ENCODE data around the gene TESK2. TPM values are rescaled to one million over a fixed set of nuclear protein-coding genes. Genes with fewer than 3 reads are reported as not detected.

Gene TESK2
- total RNA-seq, 1 experiment from 2014 or later = 13.8 TPM

GRCh38 chr1:45305231-45305630, 185.7 kb downstream of the TESK2 start:
- BruUV-seq (replicated peaks) = no TSS peak
- no peaks in the 10 kb centered on the region for H4K20me1 ChIP-seq (ENCODE audit: insufficient read depth)
- DNase-seq = no peak
- CTCF ChIA-PET = interaction anchor here (0.5 to 2.7 kb wide), 5 partner anchors 24 to 530 kb away, joined by 3 to 15 read pairs (median 7); partner anchors contain the start of genes MUTYH and TOE1
- no peaks in the 10 kb centered on the region for H3K36me3 ChIP-seq (ENCODE audit: low read depth)
- peaks cover 10% of the 10 kb centered on the region for H3K4me1 ChIP-seq (replicated peaks; ENCODE audit: insufficient read depth)
- H3K79me2 ChIP-seq (ENCODE audit: low read depth) = no peaks in the 10 kb centered on the region
- no peaks in the 10 kb centered on the region for H3K27me3 ChIP-seq (ENCODE audit: insufficient read depth, low read depth)
- no peaks in the 10 kb centered on the region for H3K9me3 ChIP-seq (ENCODE audit: insufficient read depth, low read depth)
- POLR2A ChIA-PET (ENCODE audit: unreplicated experiment) = interaction anchor here (0.6 to 1.1 kb wide), 5 partner anchors 24 to 287 kb away, joined by 3 to 24 read pairs (median 5); partner anchors contain the start of genes MUTYH, TESK2 and TOE1
- peaks cover 25% of the 10 kb centered on the region for H3F3A ChIP-seq (ENCODE audit: insufficient read depth, low read depth)
- 0 out of 2 replicates have a peak overlapping the region, but pooled peaks have one; percentile 91 for H3K4me2 ChIP-seq
- TF ChIP-seq EZH2 (IDR thresholded peaks at IDR 0.05; ENCODE audit: low read depth) (no peak), CTCF (conservative IDR thresholded peaks at IDR 0.05) (no peak)
- H3K4me3 ChIP-seq = no peak overlapping the region
- H3K9me2 ChIP-seq (ENCODE audit: insufficient read depth) = no peaks in the 10 kb centered on the region
- H2AFZ ChIP-seq = no peak overlapping the region
- no peak overlapping the region for H3K27ac ChIP-seq
- intact Hi-C loops (cut with micrococcal nuclease; ENCODE audit: unreplicated experiment) = loop anchor here (2.0 kb wide), 1 partner anchor 574 kb away; the partner anchor contains the start of gene RNU5D-1

DNA sequence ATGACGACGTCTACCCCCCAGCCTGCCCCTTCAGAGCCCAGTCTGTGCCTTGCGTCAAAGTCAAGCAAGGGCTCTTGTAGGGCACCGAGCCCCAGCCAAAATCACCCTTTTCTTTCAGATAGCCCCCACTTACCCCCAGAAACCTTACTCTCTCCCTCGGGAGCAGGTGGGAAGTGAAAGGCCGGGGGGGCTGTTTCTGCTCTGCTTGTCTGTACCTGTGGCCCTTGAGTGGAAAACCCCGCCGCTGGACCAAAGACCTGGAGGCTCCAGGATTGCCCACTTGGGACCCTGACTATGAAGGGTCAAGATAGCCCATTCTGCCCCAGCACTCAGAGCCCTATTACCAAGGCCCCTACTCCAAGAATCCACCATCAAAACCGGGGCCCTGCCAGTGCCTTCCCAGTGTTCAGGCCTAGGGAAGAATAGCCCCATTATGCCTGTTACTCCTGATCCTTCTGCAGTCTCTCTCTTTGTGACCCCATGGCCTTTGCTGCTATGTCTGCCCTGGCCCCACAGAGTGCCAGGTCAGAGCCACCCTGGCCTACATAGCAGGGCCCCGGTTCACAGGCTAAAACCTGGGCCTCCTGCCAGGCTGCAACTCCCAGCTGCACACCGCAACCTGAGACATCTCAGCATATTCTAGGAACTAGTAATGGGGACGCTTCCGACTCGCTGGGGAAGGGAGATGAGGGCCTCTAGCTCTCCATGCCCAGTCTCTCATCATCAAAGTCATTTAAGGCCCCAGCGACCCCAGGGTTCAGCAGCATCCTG, 186.5 kb downstream of the TESK2 start:
- H3K4me2 ChIP-seq = peak overlapping the region; percentile 91
- peak overlapping the region; percentile 60 for H3K4me3 ChIP-seq
- peak; percentile 40 to 71 for DNase-seq
- TF ChIP-seq EZH2 (IDR thresholded peaks at IDR 0.05; ENCODE audit: low read depth) (no peak), CTCF (conservative IDR thresholded peaks at IDR 0.05) (no peak; the same call in 1 of the 2 replicates)
- peak overlapping the region; percentile 76 for H2AFZ ChIP-seq
- BruUV-seq (replicated peaks) = TSS peak; percentile 90
- H3K4me1 ChIP-seq (replicated peaks; ENCODE audit: insufficient read depth) = peaks cover 10% of the 10 kb centered on the region
- intact Hi-C loops (cut with micrococcal nuclease; ENCODE audit: unreplicated experiment) = loop anchor here (1.0 to 5.0 kb wide), 6 partner anchors 25 to 574 kb away; partner anchors contain the start of genes MUTYH, RNU5D-1 and TOE1
- H3K36me3 ChIP-seq (ENCODE audit: low read depth) = no peaks in the 10 kb centered on the region
- no peaks in the 10 kb centered on the region for H3K79me2 ChIP-seq (ENCODE audit: low read depth)
- H3K27ac ChIP-seq = peak overlapping the region; percentile 72
- H4K20me1 ChIP-seq (ENCODE audit: insufficient read depth) = no peaks in the 10 kb centered on the region
- H3F3A ChIP-seq (ENCODE audit: insufficient read depth, low read depth) = peaks cover 25% of the 10 kb centered on the region
- H3K9me3 ChIP-seq (ENCODE audit: insufficient read depth, low read depth) = no peaks in the 10 kb centered on the region
- ChIA-PET POLR2A (ENCODE audit: unreplicated experiment) (interaction anchor here (0.6 to 1.3 kb wide), 9 partner anchors 17 to 575 kb away, joined by 3 to 42 read pairs (median 5); partner anchors contain the start of genes MUTYH, TESK2 and TOE1), CTCF (interaction anchor here (0.6 to 2.7 kb wide), 5 partner anchors 20 to 46 kb away, joined by 3 to 39 read pairs (median 7); partner anchors contain the start of genes MUTYH and TOE1)
- H3K27me3 ChIP-seq (ENCODE audit: insufficient read depth, low read depth) = no peaks in the 10 kb centered on the region
- H3K9me2 ChIP-seq (ENCODE audit: insufficient read depth) = no peaks in the 10 kb centered on the region

- peaks cover 25% of the 10 kb centered on the region for H3F3A ChIP-seq (ENCODE audit: insufficient read depth, low read depth)
- H3K4me3 ChIP-seq = peak overlapping the region; percentile 60
- no peaks in the 10 kb centered on the region for H3K9me2 ChIP-seq (ENCODE audit: insufficient read depth)
- no TSS peak for BruUV-seq (replicated peaks)
- no peaks in the 10 kb centered on the region for H3K27me3 ChIP-seq (ENCODE audit: insufficient read depth, low read depth)
- POLR2A ChIA-PET (ENCODE audit: unreplicated experiment) = interaction anchor here (0.5 to 1.3 kb wide), 36 partner anchors 23 to 1315 kb away, joined by 3 to 42 read pairs (median 10); partner anchors contain the start of genes CCDC163, GPBP1L1, HECTD3 and HPDL
- peak overlapping the region; percentile 76 for H2AFZ ChIP-seq
- intact Hi-C loops (cut with micrococcal nuclease; ENCODE audit: unreplicated experiment) = loop anchor here (1.0 to 5.0 kb wide), 9 partner anchors 26 to 573 kb away; partner anchors contain the start of genes KIF2C, MUTYH, NASP and RNU5D-1
- peaks cover 10% of the 10 kb centered on the region for H3K4me1 ChIP-seq (replicated peaks; ENCODE audit: insufficient read depth)
- CTCF ChIA-PET = interaction anchor here (0.6 to 2.7 kb wide), 42 partner anchors 11 to 1677 kb away, joined by 3 to 53 read pairs (median 7); partner anchors contain the start of genes CCDC163, HECTD3, MMACHC and MUTYH
- H3K79me2 ChIP-seq (ENCODE audit: low read depth) = no peaks in the 10 kb centered on the region
- no peaks in the 10 kb centered on the region for H4K20me1 ChIP-seq (ENCODE audit: insufficient read depth)
- H3K27ac ChIP-seq = peak overlapping the region; percentile 72
- no peaks in the 10 kb centered on the region for H3K36me3 ChIP-seq (ENCODE audit: low read depth)
- peak; percentile 89 to 96 for DNase-seq
- peak overlapping the region; percentile 91 for H3K4me2 ChIP-seq
- TF ChIP-seq CTCF (conservative IDR thresholded peaks at IDR 0.05) (peak; percentile 69), EZH2 (IDR thresholded peaks at IDR 0.05; ENCODE audit: low read depth) (no peak)
- H3K9me3 ChIP-seq (ENCODE audit: insufficient read depth, low read depth) = no peaks in the 10 kb centered on the region
Observed at GRCh38 chr1:45303520-45304310, 187.2 kb downstream of the TESK2 start.

Measured in PC-9 (cell line).